Activated effector memory CD4-positive, alpha-beta T cell treated with Interleukin-2 at 50 U/mL for 16 hours (primary cell): ENCODE results near the gene ANKRA2.
"Not testable (repeated sequence)": the region's sequence is repeated elsewhere in the genome, so short reads cannot be mapped to it uniquely, and the experiment has no call there.

Experiments
- DNase-seq: peaks from one replicate; pipeline ENCODE4 v3.0.0-alpha.2; 2020

ANKRA2 gene

GRCh38 chr5:73545403-73545779 lies 20.0 kb downstream of the ANKRA2 start:
- DNase-seq = no peak

- DNase-seq = no peak
Observed at GRCh38 chr5:73544429-73545402, 20.7 kb downstream of the ANKRA2 start.

- no peak for DNase-seq
Observed at GRCh38 chr5:73542020-73542419, 23.4 kb downstream of the ANKRA2 start.

- DNase-seq = no peak
Observed at GRCh38 chr5:73540192-73540591, 25.2 kb downstream of the ANKRA2 start.

GRCh38 chr5:73539730-73540129 lies 25.7 kb downstream of the ANKRA2 start:
- no peak for DNase-seq

- DNase-seq = no peak
Observed at GRCh38 chr5:73534971-73535370, 30.5 kb downstream of the ANKRA2 start.

- no peak for DNase-seq
Observed at GRCh38 chr5:73534011-73534644, 31.3 kb downstream of the ANKRA2 start.

- DNase-seq = no peak
Observed at GRCh38 chr5:73532195-73532594, 33.2 kb downstream of the ANKRA2 start.

- no peak for DNase-seq
Observed at GRCh38 chr5:73531356-73531755, 34.1 kb downstream of the ANKRA2 start.

- no peak for DNase-seq
Observed at GRCh38 chr5:73529081-73529480, 36.4 kb downstream of the ANKRA2 start.

- DNase-seq = no peak
Observed at GRCh38 chr5:73528248-73528647, 37.2 kb downstream of the ANKRA2 start.

GRCh38 chr5:73525606-73526203 lies 39.7 kb downstream of the ANKRA2 start:
- no peak for DNase-seq

- no peak for DNase-seq
Observed at GRCh38 chr5:73523861-73524260, 41.6 kb downstream of the ANKRA2 start.

- no peak for DNase-seq
Observed at GRCh38 chr5:73522989-73523388, 42.5 kb downstream of the ANKRA2 start.

GRCh38 chr5:73519531-73520283 lies 45.7 kb downstream of the ANKRA2 start:
- peak; percentile 38 for DNase-seq

- DNase-seq = no peak
Observed at GRCh38 chr5:73515232-73515631, 50.2 kb downstream of the ANKRA2 start.

GRCh38 chr5:73514418-73514817 lies 51.0 kb downstream of the ANKRA2 start:
- DNase-seq = no peak

- no peak for DNase-seq
Observed at GRCh38 chr5:73513996-73514395, 51.4 kb downstream of the ANKRA2 start.

GRCh38 chr5:73508521-73508920 lies 56.9 kb downstream of the ANKRA2 start:
- DNase-seq = not testable (repeated sequence)

GRCh38 chr5:73507062-73507461 lies 58.4 kb downstream of the ANKRA2 start:
- no peak for DNase-seq

- no peak for DNase-seq
Observed at GRCh38 chr5:73506459-73506955, 58.9 kb downstream of the ANKRA2 start.
